Measurements from ENCODE around the gene SPRY1.

SPRY1 gene

DNA sequence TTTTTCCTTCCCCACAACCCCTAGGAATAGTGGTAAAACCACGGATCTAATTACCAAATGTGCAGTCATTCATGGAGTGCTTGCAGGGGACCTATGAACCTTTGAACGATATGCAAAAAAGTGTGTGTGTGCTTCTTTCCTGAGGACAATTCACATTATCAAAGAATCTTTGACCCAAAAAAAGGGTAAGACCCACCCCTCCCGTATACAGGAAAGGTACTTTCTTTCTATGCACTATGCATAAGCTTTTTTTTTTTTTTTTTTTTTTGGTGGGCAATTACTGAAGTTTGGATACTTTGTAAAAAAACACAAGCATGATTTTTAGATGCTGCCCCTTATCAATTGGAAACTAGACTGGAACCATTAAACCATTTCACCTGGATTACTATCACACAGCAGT lies 31.4 kb downstream of the SPRY1 start:
- Histone ChIP-seq H3K4me1 (ENCODE audit: control insufficient read depth, insufficient read depth, low read length) (no peaks in the 10 kb centered on the region), H3K27ac (ENCODE audit: low read length) (no peak overlapping the region), H3K9ac (ENCODE audit: low read length in 2 of 2) (no peak overlapping the region), H3K9me3 (ENCODE audit: control insufficient read depth in 2 of 2, low read length in 2 of 2) (no peaks in the 10 kb centered on the region), H3K4me3 (ENCODE audit: low read length in 2 of 2) (no peak overlapping the region), H3K27me3 (ENCODE audit: control insufficient read depth in 1 of 2, insufficient read depth in 2 of 2, low read length in 2 of 2) (no peaks in the 10 kb centered on the region), H3K36me3 (ENCODE audit: control insufficient read depth in 2 of 2, insufficient read depth in 2 of 2, low read length in 2 of 2) (no peaks in the 10 kb centered on the region)

DNA sequence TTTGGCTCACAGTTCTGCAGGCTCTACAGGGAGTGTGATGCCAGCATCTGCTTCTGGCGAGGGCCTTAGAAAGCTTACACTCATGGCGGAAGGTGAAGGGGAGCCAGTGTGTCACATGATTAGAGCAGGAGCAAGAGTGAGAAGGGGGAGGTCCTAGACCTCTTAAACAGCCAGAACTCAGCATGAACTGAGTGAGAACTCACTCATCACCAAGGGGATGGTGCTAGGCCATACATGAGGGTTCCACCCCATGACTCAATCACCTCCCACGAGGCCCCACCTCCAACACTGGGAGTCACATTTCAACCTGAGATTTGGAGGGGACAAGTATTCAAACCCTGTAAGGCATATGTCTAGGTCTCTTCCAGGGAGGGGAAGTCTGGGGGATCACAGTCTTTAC lies 33.4 kb downstream of the SPRY1 start:
- H3K4me1 ChIP-seq (ENCODE audit: control insufficient read depth, insufficient read depth, low read length), result no peaks in the 10 kb centered on the region
- no peaks in the 10 kb centered on the region for H3K27me3 ChIP-seq (ENCODE audit: control insufficient read depth in 1 of 2, insufficient read depth in 2 of 2, low read length in 2 of 2)
- no peak overlapping the region for H3K27ac ChIP-seq (ENCODE audit: low read length)
- no peaks in the 10 kb centered on the region for H3K36me3 ChIP-seq (ENCODE audit: control insufficient read depth in 2 of 2, insufficient read depth in 2 of 2, low read length in 2 of 2)
- no peak overlapping the region for H3K9ac ChIP-seq (ENCODE audit: low read length in 2 of 2)
- H3K4me3 ChIP-seq (ENCODE audit: low read length in 2 of 2), result no peak overlapping the region
- H3K9me3 ChIP-seq (ENCODE audit: control insufficient read depth in 2 of 2, low read length in 2 of 2), result no peaks in the 10 kb centered on the region

DNA sequence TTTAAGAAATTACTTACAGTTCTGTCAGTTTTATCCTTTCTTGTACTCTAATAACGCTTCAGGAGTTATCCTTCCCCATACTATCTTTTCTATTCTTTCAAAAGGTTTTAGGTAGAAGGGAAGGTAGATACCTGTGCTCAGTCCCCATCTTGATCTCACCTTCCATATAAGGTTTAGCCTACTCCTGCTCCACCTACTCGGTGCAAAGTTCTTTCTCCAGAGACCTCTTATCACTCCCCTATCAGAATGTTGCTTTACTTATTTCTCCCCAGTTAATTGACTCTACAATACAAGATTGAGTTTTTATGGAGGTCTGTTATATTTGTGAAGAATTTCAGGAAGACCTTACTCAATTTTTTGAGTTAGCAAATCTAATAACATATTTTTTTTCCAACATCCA lies 33.9 kb downstream of the SPRY1 start:
- Histone ChIP-seq H3K9me3 (ENCODE audit: control insufficient read depth in 2 of 2, low read length in 2 of 2) (no peaks in the 10 kb centered on the region), H3K27me3 (ENCODE audit: control insufficient read depth in 1 of 2, insufficient read depth in 2 of 2, low read length in 2 of 2) (no peaks in the 10 kb centered on the region), H3K36me3 (ENCODE audit: control insufficient read depth in 2 of 2, insufficient read depth in 2 of 2, low read length in 2 of 2) (no peaks in the 10 kb centered on the region), H3K4me3 (ENCODE audit: low read length in 2 of 2) (no peak overlapping the region), H3K4me1 (ENCODE audit: control insufficient read depth, insufficient read depth, low read length) (no peaks in the 10 kb centered on the region), H3K9ac (ENCODE audit: low read length in 2 of 2) (no peak overlapping the region), H3K27ac (ENCODE audit: low read length) (no peak overlapping the region)

DNA sequence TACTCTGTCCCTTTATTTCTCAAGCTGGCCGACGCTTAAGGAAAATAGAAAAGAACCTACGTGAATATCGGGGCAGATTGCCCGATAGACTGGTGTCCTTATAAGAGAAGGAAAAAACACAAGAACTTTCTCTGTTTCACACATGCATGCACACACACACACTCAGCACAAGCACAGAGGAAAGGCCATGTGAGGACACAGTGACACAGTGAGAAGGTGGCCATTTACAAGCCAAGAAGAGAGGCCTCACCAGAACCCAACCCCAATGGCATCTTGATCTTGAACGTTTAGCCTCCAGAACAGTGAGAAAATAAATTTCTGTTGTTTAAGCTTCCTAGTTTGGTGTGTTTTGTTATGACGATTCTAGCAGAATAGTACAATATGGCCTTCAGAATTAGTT lies 37.0 kb downstream of the SPRY1 start:
- H3K4me3 ChIP-seq (ENCODE audit: low read length in 2 of 2), result no peak overlapping the region
- no peak overlapping the region for H3K9ac ChIP-seq (ENCODE audit: low read length in 2 of 2)
- no peaks in the 10 kb centered on the region for H3K27me3 ChIP-seq (ENCODE audit: control insufficient read depth in 1 of 2, insufficient read depth in 2 of 2, low read length in 2 of 2)
- no peaks in the 10 kb centered on the region for H3K36me3 ChIP-seq (ENCODE audit: control insufficient read depth in 2 of 2, insufficient read depth in 2 of 2, low read length in 2 of 2)
- no peak overlapping the region for H3K27ac ChIP-seq (ENCODE audit: low read length)
- H3K4me1 ChIP-seq (ENCODE audit: control insufficient read depth, insufficient read depth, low read length), result no peaks in the 10 kb centered on the region
- no peaks in the 10 kb centered on the region for H3K9me3 ChIP-seq (ENCODE audit: control insufficient read depth in 2 of 2, low read length in 2 of 2)

DNA sequence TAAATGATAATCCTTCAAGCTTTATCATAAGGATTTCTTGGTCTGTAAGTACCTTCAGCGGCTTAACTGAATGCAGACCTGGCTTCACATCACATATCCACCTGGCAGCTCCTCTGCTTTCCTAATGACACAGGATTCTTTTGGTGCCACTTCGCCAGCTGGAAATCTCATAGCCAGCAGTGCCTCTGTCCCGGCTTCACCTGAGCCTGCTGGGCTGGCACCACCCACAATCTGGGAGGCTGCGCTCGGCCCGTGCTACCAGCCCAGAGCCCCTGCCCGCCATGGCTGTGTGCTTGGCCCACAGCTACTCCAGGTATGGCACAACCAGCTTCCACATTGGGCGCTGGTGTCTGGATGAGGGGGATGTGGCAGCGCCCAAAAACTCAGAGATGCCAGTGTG lies 37.4 kb downstream of the SPRY1 start:
- Histone ChIP-seq H3K27ac (ENCODE audit: low read length) (no peak overlapping the region), H3K9ac (ENCODE audit: low read length in 2 of 2) (no peak overlapping the region), H3K27me3 (ENCODE audit: control insufficient read depth in 1 of 2, insufficient read depth in 2 of 2, low read length in 2 of 2) (no peaks in the 10 kb centered on the region), H3K9me3 (ENCODE audit: control insufficient read depth in 2 of 2, low read length in 2 of 2) (no peaks in the 10 kb centered on the region), H3K4me1 (ENCODE audit: control insufficient read depth, insufficient read depth, low read length) (no peaks in the 10 kb centered on the region), H3K36me3 (ENCODE audit: control insufficient read depth in 2 of 2, insufficient read depth in 2 of 2, low read length in 2 of 2) (no peaks in the 10 kb centered on the region), H3K4me3 (ENCODE audit: low read length in 2 of 2) (no peak overlapping the region)

DNA sequence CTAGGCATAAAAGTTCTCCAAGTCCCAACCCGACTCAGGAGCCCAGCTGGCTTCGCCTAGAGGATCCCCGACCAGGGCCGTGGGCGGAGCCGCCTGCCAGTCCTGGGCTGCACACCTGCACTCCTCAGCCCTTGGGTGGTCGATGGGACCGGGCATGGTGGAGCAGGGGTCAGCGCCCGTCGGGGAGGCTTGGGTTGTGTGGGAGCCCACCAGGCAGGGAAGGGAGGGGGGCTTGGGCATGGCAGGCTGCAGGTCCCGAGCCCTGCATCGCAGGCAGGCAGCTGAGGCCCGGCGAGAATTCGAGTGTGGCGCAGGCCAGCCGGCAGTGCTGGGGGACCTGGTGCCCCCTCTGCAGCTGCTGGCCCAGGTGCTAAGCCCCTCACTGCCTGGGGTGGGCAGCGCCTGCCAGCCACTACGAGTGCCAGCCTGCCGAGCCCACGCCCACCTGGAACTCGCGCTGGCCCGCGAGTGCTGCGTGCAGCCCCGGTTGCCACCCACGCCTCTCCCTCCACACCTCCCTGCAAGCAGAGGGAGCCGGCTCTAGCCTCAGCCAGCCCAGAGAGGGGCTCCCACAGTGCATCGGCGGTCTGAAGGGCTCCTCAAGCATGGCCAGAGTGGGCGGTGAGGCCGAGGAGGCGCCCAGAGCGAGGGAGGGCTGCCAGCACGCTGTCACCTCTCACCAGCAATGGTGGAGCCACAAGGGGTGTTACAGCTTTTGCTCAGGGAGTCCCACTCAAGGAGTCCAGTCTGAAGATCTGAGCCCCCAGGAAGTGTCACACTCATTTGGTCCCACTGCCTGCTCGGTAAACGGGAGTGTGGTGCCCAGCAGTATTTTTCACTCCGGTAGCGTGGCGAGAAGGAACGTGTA lies 38.9 kb downstream of the SPRY1 start:
- Histone ChIP-seq H3K27me3 (ENCODE audit: control insufficient read depth in 1 of 2, insufficient read depth in 2 of 2, low read length in 2 of 2) (no peaks in the 10 kb centered on the region), H3K9ac (ENCODE audit: low read length in 2 of 2) (no peak overlapping the region), H3K4me3 (ENCODE audit: low read length in 2 of 2) (no peak overlapping the region), H3K27ac (ENCODE audit: low read length) (no peak overlapping the region), H3K9me3 (ENCODE audit: control insufficient read depth in 2 of 2, low read length in 2 of 2) (no peaks in the 10 kb centered on the region), H3K36me3 (ENCODE audit: control insufficient read depth in 2 of 2, insufficient read depth in 2 of 2, low read length in 2 of 2) (no peaks in the 10 kb centered on the region), H3K4me1 (ENCODE audit: control insufficient read depth, insufficient read depth, low read length) (no peaks in the 10 kb centered on the region)

DNA sequence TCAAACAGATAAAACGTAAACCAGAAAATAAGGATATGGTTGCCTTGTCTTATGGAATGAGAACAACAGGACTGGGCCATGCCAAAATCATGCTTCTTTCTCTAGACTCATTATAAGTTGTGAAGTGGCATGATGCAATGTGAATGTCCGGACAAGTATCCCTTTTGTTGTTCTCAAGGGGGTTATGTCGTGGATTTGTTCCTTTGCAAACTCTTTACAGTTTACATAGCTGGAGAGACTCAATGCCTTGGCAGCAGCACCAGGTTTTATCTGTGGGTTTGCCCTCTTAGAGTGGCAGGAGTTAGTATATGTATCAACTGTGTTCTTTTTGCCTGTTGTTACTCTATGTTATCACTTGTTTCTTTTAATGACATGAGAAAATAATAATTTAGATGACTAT lies 41.4 kb downstream of the SPRY1 start:
- Histone ChIP-seq H3K9ac (ENCODE audit: low read length in 2 of 2) (no peak overlapping the region), H3K4me1 (ENCODE audit: control insufficient read depth, insufficient read depth, low read length) (no peaks in the 10 kb centered on the region), H3K27me3 (ENCODE audit: control insufficient read depth in 1 of 2, insufficient read depth in 2 of 2, low read length in 2 of 2) (no peaks in the 10 kb centered on the region), H3K4me3 (ENCODE audit: low read length in 2 of 2) (no peak overlapping the region), H3K36me3 (ENCODE audit: control insufficient read depth in 2 of 2, insufficient read depth in 2 of 2, low read length in 2 of 2) (no peaks in the 10 kb centered on the region), H3K27ac (ENCODE audit: low read length) (no peak overlapping the region), H3K9me3 (ENCODE audit: control insufficient read depth in 2 of 2, low read length in 2 of 2) (no peaks in the 10 kb centered on the region)

DNA sequence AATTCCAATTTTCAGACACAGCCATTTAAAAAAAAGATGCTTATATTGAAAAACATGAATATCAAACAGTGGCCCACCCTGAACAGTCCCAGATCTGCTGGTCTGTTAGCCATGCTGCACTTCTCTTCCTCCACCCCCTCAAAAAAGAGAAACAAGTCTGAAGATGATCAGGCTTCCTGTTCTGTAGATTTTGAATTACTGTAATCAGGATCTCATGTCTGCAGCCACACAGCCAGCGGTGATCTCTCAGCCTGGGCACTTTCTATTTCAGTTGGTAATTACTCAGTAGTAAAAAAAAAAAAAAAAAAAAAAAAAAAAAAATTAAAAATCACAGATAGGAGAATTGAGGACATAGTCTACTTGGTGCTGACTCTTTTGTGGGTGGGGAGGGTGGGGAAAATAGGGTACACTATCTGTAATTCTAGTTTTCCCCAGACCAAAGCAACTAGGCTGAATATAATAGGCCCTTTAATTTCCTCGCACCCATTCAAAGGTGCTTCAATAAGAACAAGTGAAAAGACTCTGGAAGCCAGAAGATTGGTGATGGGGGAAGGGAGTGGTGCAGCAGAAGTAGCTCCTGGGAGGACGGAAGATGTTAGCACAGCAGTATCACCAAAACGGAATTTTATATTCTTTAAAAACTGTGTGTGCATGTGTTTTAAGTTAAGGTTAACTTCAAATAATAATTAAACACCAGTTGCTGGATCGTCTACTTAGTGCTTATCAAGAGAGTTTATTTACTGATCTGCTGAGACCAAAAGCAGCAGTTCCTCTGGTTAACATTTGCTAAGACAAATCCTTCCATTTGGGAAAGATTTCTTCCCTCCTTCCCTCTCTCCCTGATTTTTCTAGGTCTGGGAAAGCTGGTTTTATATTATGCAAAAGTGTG lies 47.0 kb downstream of the SPRY1 start:
- Histone ChIP-seq H3K9ac (ENCODE audit: low read length in 2 of 2) (peak overlapping the region in 1 of 2 donors; percentile 28), H3K27me3 (ENCODE audit: control insufficient read depth in 1 of 2, insufficient read depth in 2 of 2, low read length in 2 of 2) (no peaks in the 10 kb centered on the region), H3K4me1 (ENCODE audit: control insufficient read depth, insufficient read depth, low read length) (peaks cover 3% of the 10 kb centered on the region), H3K4me3 (ENCODE audit: low read length in 2 of 2) (peak overlapping the region in 1 of 2 donors; percentile 15), H3K36me3 (ENCODE audit: control insufficient read depth in 2 of 2, insufficient read depth in 2 of 2, low read length in 2 of 2) (no peaks in the 10 kb centered on the region), H3K9me3 (ENCODE audit: control insufficient read depth in 2 of 2, low read length in 2 of 2) (no peaks in the 10 kb centered on the region), H3K27ac (ENCODE audit: low read length) (no peak overlapping the region)

DNA sequence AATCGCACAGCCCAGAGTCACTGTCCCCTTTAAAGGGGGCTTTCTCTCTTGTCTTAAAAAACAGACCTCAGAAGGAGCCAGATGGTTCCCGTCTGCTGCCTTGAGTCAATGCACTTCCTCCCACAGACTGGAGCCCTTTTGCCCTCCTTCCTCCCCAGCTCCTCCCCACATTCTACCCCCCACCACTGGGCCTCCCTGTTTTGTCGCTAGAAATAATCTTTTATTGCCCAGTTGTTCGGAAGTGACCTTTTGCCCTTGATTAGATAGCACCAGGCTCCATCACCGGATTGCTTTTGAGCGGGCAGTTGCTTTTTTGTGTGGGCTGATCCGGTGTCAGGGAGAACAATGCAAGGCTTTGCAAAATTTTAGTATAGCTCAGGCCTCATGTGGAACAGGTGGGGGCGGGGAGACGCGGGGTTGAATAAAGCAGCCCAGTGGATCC lies 47.7 kb downstream of the SPRY1 start:
- Histone ChIP-seq H3K9ac (ENCODE audit: low read length in 2 of 2) (peak overlapping the region in 1 of 2 donors; percentile 28), H3K36me3 (ENCODE audit: control insufficient read depth in 2 of 2, insufficient read depth in 2 of 2, low read length in 2 of 2) (no peaks in the 10 kb centered on the region), H3K9me3 (ENCODE audit: control insufficient read depth in 2 of 2, low read length in 2 of 2) (no peaks in the 10 kb centered on the region), H3K4me3 (ENCODE audit: low read length in 2 of 2) (peak overlapping the region in 1 of 2 donors; percentile 15), H3K27me3 (ENCODE audit: control insufficient read depth in 1 of 2, insufficient read depth in 2 of 2, low read length in 2 of 2) (no peaks in the 10 kb centered on the region), H3K4me1 (ENCODE audit: control insufficient read depth, insufficient read depth, low read length) (peaks cover 3% of the 10 kb centered on the region), H3K27ac (ENCODE audit: low read length) (no peak overlapping the region)

DNA sequence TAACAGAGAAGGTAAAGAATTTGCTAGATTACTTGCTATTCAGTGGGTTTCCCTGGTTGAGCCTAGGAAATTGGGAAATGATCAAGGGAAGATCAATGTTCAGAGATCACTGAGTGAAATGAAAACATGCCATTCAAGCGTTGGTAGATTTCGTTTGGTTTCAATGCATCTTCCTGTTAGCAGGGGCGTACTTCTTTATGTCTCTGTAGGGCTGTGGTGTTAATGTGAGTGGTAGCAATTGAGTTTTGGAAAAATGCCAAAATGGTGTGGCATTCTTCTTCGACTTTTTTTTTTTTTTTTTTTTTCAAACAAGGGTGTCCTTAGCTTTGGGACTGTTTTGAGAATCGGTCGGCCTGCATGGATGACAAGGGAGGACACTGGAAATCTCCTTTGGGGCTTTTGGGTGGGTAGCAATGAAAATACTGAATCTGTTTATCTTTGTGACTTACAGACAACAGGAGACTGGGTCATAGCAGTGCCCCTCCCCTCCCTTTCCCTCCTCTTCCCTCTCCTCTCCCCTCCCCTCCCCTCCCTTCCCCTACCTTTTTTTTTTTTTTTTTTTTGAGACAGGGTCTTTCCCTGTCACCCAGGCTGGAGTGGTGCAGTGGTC lies 50.4 kb downstream of the SPRY1 start:
- Histone ChIP-seq H3K27ac (ENCODE audit: low read length) (no peak overlapping the region), H3K9me3 (ENCODE audit: control insufficient read depth in 2 of 2, low read length in 2 of 2) (no peaks in the 10 kb centered on the region), H3K27me3 (ENCODE audit: control insufficient read depth in 1 of 2, insufficient read depth in 2 of 2, low read length in 2 of 2) (no peaks in the 10 kb centered on the region), H3K4me1 (ENCODE audit: control insufficient read depth, insufficient read depth, low read length) (peaks cover 3% of the 10 kb centered on the region), H3K4me3 (ENCODE audit: low read length in 2 of 2) (no peak overlapping the region), H3K9ac (ENCODE audit: low read length in 2 of 2) (no peak overlapping the region), H3K36me3 (ENCODE audit: control insufficient read depth in 2 of 2, insufficient read depth in 2 of 2, low read length in 2 of 2) (no peaks in the 10 kb centered on the region)

Data from stomach smooth muscle (tissue), 2 donors.